Transverse colon (tissue), 4 donors: ENCODE results near the gene KCNH6. TPM values are rescaled to one million over a fixed set of nuclear protein-coding genes. Genes with fewer than 3 reads are reported as not detected.

Experiments used
- DNase-seq: peaks from one replicate; pipeline ENCODE4 v3.0.0-alpha.2; 2019
- H3K27ac ChIP-seq, 4 donors: fragments of 200-600 bp; sonication (generic); 2 replicates each; pipeline ENCODE4 v1.5.1; 2016 to 2018; ENCODE audit warnings: inconsistent platforms in 4 of 4
- H3K27me3 ChIP-seq: fragments of 200-600 bp; sonication (generic); 2 replicates; pipeline ENCODE4 v1.5.1; 2017; ENCODE audit warnings: inconsistent platforms
- H3K36me3 ChIP-seq, 4 donors: fragments of 200-600 bp; sonication (generic); 2 replicates each; pipeline ENCODE4 v1.5.1; 2017 to 2019; ENCODE audit warnings: inconsistent platforms in 4 of 4
- H3K4me1 ChIP-seq, 4 donors: fragments of 200-600 bp; sonication (generic); 2 replicates each; pipeline ENCODE4 v1.5.1; 2017 to 2020; ENCODE audit warnings: inconsistent platforms in 4 of 4
- H3K4me3 ChIP-seq, 4 donors: fragments of 200-600 bp; sonication (generic); 1 replicate in 1 of 4; 2 replicates in 3 of 4; pipeline versions ENCODE4 v1.5.1 to v1.6.1; 2017 to 2019; ENCODE audit warnings: inconsistent platforms in 4 of 4
- H3K9me3 ChIP-seq, 2 donors: fragments of 200-600 bp; sonication (generic); 2 replicates each; pipeline ENCODE4 v1.5.1; 2017 to 2019; ENCODE audit warnings: inconsistent platforms in 2 of 2
- EP300 ChIP-seq: sonication (generic); formaldehyde crosslinking; IDR thresholded peaks from one replicate; pipeline ENCODE4 v1.6.1; 2017; ENCODE audit warnings: antibody characterized with exemption, low read depth
- POLR2A ChIP-seq: fragments of 450-650 bp; IDR thresholded peaks from one replicate; pipeline ENCODE4 v1.6.1; 2016; ENCODE audit warnings: antibody characterized with exemption, mild to moderate bottlenecking, moderate library complexity
- POLR2AphosphoS5 ChIP-seq, 3 donors: sonication (generic); formaldehyde crosslinking; IDR thresholded peaks; one replicate each; pipeline ENCODE4 v1.6.1; 2016; ENCODE audit warnings: antibody characterized with exemption in 3 of 3
- WGBS, 2 donors: methylation state at CpG; one replicate each; pipeline ENCODE4 v1.1.5; 2018; ENCODE audit warnings: low coverage in 1 of 2; 5-methylcytosine and 5-hydroxymethylcytosine counted together
- in situ Hi-C, 4 donors: fragments of 200-750 bp; cut with MboI; loops; one replicate each; pipeline versions ENCODE4 v1.15.0 to v1.15.1; 2017; ENCODE audit warnings: low sequenced_read_pairs in 3 of 4, low pct_ligation_motif_present in 1 of 4, low pct_unique_long_range_greater_than_20kb in 1 of 4
- intact Hi-C: fragments of 100-400 bp; cut with DNase I; formaldehyde crosslinking; loops from one replicate; pipeline ENCODE4 v1.15.1; 2023; ENCODE audit warnings: low total_unique reads
- total RNA-seq, 4 donors: library from RNA; depleted of rRNA; stranded (reverse); fragments of >200 nt; gene quantifications; one replicate each; pipeline ENCODE4 v1.1.0, GENCODE V29; 2016
- TF ChIP-seq, protein P1 (sequence below), 5 experiments: fragments of 200-600 bp in 3 of 5; fragments of 450-650 bp in 2 of 5; sonication (generic) in 3 of 5; IDR thresholded peaks; 1 replicate in 2 of 5; 2 replicates in 3 of 5; pipeline ENCODE4 v1.5.1; 2016 to 2017; ENCODE audit warnings: antibody characterized with exemption in 5 of 5, inconsistent platforms in 3 of 5, mild to moderate bottlenecking in 2 of 5, moderate library complexity in 1 of 5

KCNH6 gene
- total RNA-seq, 4 donors from 2014 or later = 0.48 to 0.96 TPM; not detected in 2

GRCh38 chr17:63512896-63513644 lies 10.1 kb upstream of the KCNH6 start:
- DNase-seq = no peak
- Histone ChIP-seq H3K27me3 (no peaks in the 10 kb centered on the region), H3K36me3 (no peaks in the 10 kb centered on the region), H3K4me3 (no peak overlapping the region), H3K4me1 (no peaks in the 10 kb centered on the region), H3K27ac (no peak overlapping the region), H3K9me3 (no peaks in the 10 kb centered on the region)
- TF ChIP-seq, protein P1, sequence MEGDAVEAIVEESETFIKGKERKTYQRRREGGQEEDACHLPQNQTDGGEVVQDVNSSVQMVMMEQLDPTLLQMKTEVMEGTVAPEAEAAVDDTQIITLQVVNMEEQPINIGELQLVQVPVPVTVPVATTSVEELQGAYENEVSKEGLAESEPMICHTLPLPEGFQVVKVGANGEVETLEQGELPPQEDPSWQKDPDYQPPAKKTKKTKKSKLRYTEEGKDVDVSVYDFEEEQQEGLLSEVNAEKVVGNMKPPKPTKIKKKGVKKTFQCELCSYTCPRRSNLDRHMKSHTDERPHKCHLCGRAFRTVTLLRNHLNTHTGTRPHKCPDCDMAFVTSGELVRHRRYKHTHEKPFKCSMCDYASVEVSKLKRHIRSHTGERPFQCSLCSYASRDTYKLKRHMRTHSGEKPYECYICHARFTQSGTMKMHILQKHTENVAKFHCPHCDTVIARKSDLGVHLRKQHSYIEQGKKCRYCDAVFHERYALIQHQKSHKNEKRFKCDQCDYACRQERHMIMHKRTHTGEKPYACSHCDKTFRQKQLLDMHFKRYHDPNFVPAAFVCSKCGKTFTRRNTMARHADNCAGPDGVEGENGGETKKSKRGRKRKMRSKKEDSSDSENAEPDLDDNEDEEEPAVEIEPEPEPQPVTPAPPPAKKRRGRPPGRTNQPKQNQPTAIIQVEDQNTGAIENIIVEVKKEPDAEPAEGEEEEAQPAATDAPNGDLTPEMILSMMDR (IDR thresholded peaks at IDR 0.05) = no peak
- TF ChIP-seq POLR2AphosphoS5 (IDR thresholded peaks at IDR 0.05) = no peak
- no peak for TF ChIP-seq POLR2A
- TF ChIP-seq EP300 = no peak
- in situ Hi-C loops = no loop called here
- 14 to 60% methylated on average over 1 to 7 of the region's 7 CpGs for WGBS, 2 donors
- intact Hi-C loops = no loop called here

- DNase-seq = no peak
- no peak overlapping the region for H3K4me3 ChIP-seq
- H3K36me3 ChIP-seq = no peaks in the 10 kb centered on the region
- in situ Hi-C loops = no loop called here
- no peaks in the 10 kb centered on the region for H3K27me3 ChIP-seq
- intact Hi-C loops = no loop called here
- no peaks in the 10 kb centered on the region for H3K9me3 ChIP-seq
- peaks cover 0 to under 1% (median 0%) of the 10 kb centered on the region in 4 donors for H3K4me1 ChIP-seq
- TF ChIP-seq POLR2AphosphoS5 (IDR thresholded peaks at IDR 0.05) (no peak), POLR2A (no peak), EP300 (no peak)
- TF ChIP-seq, protein P1 (IDR thresholded peaks at IDR 0.05) = no peak
- no peak overlapping the region for H3K27ac ChIP-seq
- WGBS, 2 donors = 88% methylated on average over 3 of the region's 3 CpGs; no CpG with 5 or more reads in 1 of the 2 donors
Observed at GRCh38 chr17:63514477-63514876, 8.7 kb upstream of the KCNH6 start.

DNA sequence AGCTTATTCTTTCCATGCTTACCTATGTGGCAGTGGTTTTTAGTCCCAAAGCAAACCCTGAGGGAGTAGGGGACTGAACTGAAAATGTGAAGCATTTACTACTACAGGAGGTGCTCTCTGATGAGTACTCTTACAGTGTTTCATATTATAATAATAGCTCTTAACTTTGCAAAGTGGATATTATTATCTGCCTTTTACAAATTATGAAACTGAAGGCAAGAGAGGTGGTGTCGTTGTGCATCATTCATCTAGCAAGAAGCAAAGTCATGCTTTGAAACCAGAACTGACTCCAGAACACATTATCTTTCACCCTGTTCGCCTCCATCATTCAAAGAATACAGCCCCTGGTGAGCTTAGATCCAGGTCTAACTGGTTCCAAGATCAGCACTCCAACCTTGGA lies 8.2 kb upstream of the KCNH6 start:
- no peak for DNase-seq
- H3K4me1 ChIP-seq = peaks cover 0 to 6% (median 0%) of the 10 kb centered on the region in 4 donors
- H3K36me3 ChIP-seq = no peaks in the 10 kb centered on the region
- in situ Hi-C loops (no loop called here), intact Hi-C loops (loop anchor here (1.0 kb wide), 1 partner anchor 30 kb away; no protein-coding TSS in a partner anchor)
- TF ChIP-seq, protein P1 (IDR thresholded peaks at IDR 0.05) = no peak
- TF ChIP-seq POLR2A (no peak), EP300 (no peak), POLR2AphosphoS5 (IDR thresholded peaks at IDR 0.05) (no peak)
- H3K27ac ChIP-seq = no peak overlapping the region
- H3K4me3 ChIP-seq = no peak overlapping the region
- no peaks in the 10 kb centered on the region for H3K27me3 ChIP-seq
- WGBS, 2 donors = 67 to 70% methylated on average over 2 of the region's 2 CpGs
- no peaks in the 10 kb centered on the region for H3K9me3 ChIP-seq

DNA sequence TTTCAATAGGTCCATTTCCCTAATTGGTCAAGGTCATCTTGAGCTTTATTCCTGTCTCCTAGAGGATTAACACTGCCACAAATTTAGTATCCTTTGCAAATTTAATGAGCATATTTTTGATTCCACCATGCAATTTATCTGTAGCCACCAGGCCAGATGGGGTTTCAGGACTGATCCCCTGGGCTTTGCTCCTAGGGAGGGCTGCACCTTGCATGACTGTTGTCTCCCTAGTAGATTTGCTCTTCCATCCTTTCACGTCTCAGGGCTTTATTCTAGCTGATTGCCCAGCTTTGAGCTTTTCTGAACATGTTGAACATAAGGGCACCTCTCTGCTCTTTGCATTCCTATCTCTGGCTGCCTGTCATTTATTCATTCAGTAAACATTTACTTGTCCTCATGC lies 7.7 kb upstream of the KCNH6 start:
- Histone ChIP-seq H3K27me3 (no peaks in the 10 kb centered on the region), H3K9me3 (no peaks in the 10 kb centered on the region), H3K4me3 (no peak overlapping the region), H3K27ac (no peak overlapping the region), H3K4me1 (peaks cover 0 to 8% (median 0%) of the 10 kb centered on the region in 4 donors), H3K36me3 (no peaks in the 10 kb centered on the region)
- DNase-seq = no peak
- intact Hi-C loops = loop anchor here (1.0 kb wide), 1 partner anchor 30 kb away; no protein-coding TSS in a partner anchor
- 65 to 83% methylated on average over 1 of the region's 1 CpG for WGBS, 2 donors
- in situ Hi-C loops = no loop called here
- TF ChIP-seq POLR2AphosphoS5 (IDR thresholded peaks at IDR 0.05) (no peak), EP300 (no peak), POLR2A (no peak)
